ENCODE measurements around the gene GTF2IRD2. TPM values are rescaled to one million over a fixed set of nuclear protein-coding genes. Genes with fewer than 3 reads are reported as not detected.
"Not testable (repeated sequence)": the region's sequence is repeated elsewhere in the genome, so short reads cannot be mapped to it uniquely, and the experiment has no call there.

The GTF2IRD2 gene
- polyA plus RNA-seq, 1 of the 3 experiments (the other 2 are of a cell fraction), result 23.6 TPM

DNA sequence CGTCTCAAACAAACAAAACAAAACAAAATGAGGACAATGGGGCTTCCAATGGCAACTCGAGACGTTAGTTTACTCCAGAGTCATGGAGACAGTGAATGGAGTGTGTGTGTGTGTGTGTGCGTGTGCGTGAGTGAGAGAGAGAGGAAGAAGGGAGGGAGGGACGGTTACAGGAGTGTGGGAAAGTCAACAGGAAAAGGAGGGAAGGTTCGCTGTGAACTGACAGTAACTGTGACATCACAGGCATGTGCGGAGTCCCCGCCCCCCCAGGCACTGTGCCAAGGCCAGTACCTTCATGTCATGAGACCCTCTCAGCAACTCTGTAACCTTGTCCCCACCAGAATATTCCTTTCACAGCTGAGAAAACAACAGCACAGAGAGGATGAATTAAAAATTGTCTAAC, 30.7 kb upstream of the GTF2IRD2 start:
- H2AFZ ChIP-seq (ENCODE audit: low read depth); H3K4me1 ChIP-seq (ENCODE audit: control insufficient read depth in 1 of 2, insufficient read depth in 2 of 2, low read depth in 1 of 2, low read length in 1 of 2); DNase-seq; H3F3A ChIP-seq (replicated peaks; ENCODE audit: insufficient read depth); H3K4me2 ChIP-seq; H3K9me2 ChIP-seq; H4K20me1 ChIP-seq (ENCODE audit: insufficient read depth); POLR2A ChIA-PET; H3K4me3 ChIP-seq (ENCODE audit: low read depth in 2 of 2, low read length in 1 of 2); H3K9ac ChIP-seq; H3K36me3 ChIP-seq (replicated peaks in 1 of 2; ENCODE audit: control insufficient read depth in 1 of 2, insufficient read depth in 2 of 2, low read length in 1 of 2); CTCF ChIA-PET; H3K27me3 ChIP-seq (ENCODE audit: insufficient read depth); H3K79me2 ChIP-seq (ENCODE audit: insufficient read depth); H3K9me3 ChIP-seq; H3K27ac ChIP-seq (ENCODE audit: low read depth in 2 of 2, low read length in 1 of 2): not testable (repeated sequence)
- WGBS (ENCODE audit: low lambda C conversion rate), result 84% methylated on average over 8 of the region's 9 CpGs

DNA sequence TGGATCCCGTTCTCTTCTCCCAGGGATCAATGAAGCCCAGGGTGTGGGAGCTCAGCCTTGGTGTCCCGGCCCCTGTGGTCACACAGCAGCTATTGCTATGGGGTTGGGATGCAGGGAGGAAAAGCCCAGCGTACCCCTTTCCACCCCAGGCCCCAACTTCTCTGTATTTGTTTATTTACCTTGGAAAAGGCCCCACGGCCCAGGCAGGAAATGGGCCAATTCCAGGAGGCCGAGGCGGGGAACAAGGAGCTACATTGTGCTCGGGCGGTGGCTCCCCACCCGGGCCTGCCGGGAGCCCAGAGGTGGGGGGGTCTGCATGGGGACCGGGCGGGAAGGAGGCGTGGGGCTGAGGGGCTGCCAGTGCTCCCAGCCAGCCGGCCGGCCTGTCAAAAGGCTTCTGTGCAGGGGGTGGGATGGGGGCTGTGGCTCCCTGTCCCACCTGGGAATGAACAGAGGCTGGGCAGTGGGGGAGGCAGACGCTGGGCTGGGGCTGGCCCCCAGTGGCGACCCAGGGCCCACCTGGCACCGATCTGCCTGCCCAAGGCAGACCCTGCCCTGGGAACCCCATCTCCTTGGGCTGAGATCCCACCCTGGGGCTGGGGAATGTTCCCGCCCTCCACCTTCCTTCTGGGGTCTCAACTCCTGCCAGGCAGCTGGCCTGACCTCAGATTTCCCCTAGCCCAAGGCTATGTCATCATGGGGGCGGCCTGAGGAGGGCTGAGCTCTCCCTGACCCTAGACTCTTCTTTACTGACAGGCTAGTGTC, 23.5 kb upstream of the GTF2IRD2 start:
- H3K9ac ChIP-seq; H3K79me2 ChIP-seq (ENCODE audit: insufficient read depth); H3K4me1 ChIP-seq (ENCODE audit: control insufficient read depth in 1 of 2, insufficient read depth in 2 of 2, low read depth in 1 of 2, low read length in 1 of 2); H3K4me3 ChIP-seq (ENCODE audit: low read depth in 2 of 2, low read length in 1 of 2); DNase-seq; H3K4me2 ChIP-seq; CTCF ChIA-PET; H4K20me1 ChIP-seq (ENCODE audit: insufficient read depth); POLR2A ChIA-PET; H3K9me2 ChIP-seq; H3K27me3 ChIP-seq (ENCODE audit: insufficient read depth); H3F3A ChIP-seq (replicated peaks; ENCODE audit: insufficient read depth); H3K36me3 ChIP-seq (replicated peaks in 1 of 2; ENCODE audit: control insufficient read depth in 1 of 2, insufficient read depth in 2 of 2, low read length in 1 of 2); H3K9me3 ChIP-seq; H3K27ac ChIP-seq (ENCODE audit: low read depth in 2 of 2, low read length in 1 of 2); H2AFZ ChIP-seq (ENCODE audit: low read depth): not testable (repeated sequence)
- WGBS (ENCODE audit: low lambda C conversion rate), result 80% methylated on average over 9 of the region's 20 CpGs

DNA sequence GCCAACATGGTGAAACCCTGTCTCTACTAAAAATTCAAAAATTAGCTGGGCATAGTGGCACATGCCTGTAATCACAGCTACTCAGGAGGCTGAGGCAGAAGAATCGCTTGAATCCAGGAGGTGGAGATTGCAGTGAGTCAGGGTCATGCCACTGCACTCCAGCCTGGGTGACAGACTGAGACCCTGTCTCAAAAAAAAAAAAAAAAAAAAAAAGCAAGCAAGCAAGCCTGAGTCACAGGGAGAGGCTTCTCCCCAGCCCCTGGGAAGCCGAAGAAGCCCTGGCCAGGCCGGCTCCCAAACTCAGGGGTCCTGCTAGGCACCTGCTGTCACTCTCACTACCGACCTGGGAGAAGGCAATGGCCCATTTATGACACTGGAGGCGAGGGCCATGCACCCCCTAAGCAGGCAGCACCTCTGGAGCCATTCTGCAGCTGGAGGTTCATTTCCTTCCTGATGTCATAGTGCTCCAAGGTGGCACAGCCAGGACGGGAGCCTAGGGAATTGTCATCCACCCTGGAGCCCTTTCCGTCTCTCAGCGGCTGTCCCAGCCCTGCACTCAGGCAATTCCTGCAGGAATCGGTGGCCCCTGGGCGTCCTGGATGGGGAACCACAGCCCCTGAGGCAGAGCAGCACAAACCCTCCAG, 22.8 kb upstream of the GTF2IRD2 start:
- CTCF ChIA-PET; H3K9me2 ChIP-seq; H3K27ac ChIP-seq (ENCODE audit: low read depth in 2 of 2, low read length in 1 of 2); H3K4me1 ChIP-seq (ENCODE audit: control insufficient read depth in 1 of 2, insufficient read depth in 2 of 2, low read depth in 1 of 2, low read length in 1 of 2); H4K20me1 ChIP-seq (ENCODE audit: insufficient read depth); H3K4me2 ChIP-seq; POLR2A ChIA-PET; DNase-seq; H3F3A ChIP-seq (replicated peaks; ENCODE audit: insufficient read depth); H3K9me3 ChIP-seq; H3K9ac ChIP-seq; H3K4me3 ChIP-seq (ENCODE audit: low read depth in 2 of 2, low read length in 1 of 2); H3K36me3 ChIP-seq (replicated peaks in 1 of 2; ENCODE audit: control insufficient read depth in 1 of 2, insufficient read depth in 2 of 2, low read length in 1 of 2); H3K79me2 ChIP-seq (ENCODE audit: insufficient read depth); H2AFZ ChIP-seq (ENCODE audit: low read depth); H3K27me3 ChIP-seq (ENCODE audit: insufficient read depth): not testable (repeated sequence)
- 90% methylated on average over 5 of the region's 10 CpGs for WGBS (ENCODE audit: low lambda C conversion rate)

DNA sequence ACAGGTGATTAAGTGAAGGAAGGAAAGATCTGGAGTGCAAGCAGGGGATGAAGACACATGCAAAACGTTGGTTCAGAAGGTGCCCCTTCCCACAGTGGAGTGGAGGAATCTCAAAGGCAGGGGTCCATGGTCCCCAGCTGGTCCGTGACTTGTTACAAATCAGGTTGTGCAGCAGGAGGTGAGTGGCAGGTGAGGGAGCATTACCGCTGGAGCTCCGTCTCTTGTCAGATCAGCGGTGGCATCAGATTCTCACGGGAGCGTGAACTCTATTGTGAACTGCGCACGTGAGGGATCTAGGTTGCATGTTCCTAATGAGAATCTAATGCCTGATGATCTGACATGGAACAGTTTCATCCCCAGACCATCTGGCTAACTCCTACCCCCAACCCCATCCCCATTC, 21.1 kb upstream of the GTF2IRD2 start:
- H2AFZ ChIP-seq (ENCODE audit: low read depth); H3K36me3 ChIP-seq (replicated peaks in 1 of 2; ENCODE audit: control insufficient read depth in 1 of 2, insufficient read depth in 2 of 2, low read length in 1 of 2); H3K9me3 ChIP-seq; CTCF ChIA-PET; DNase-seq; H3K9ac ChIP-seq; H3K4me3 ChIP-seq (ENCODE audit: low read depth in 2 of 2, low read length in 1 of 2); H3K79me2 ChIP-seq (ENCODE audit: insufficient read depth); H4K20me1 ChIP-seq (ENCODE audit: insufficient read depth); H3K27me3 ChIP-seq (ENCODE audit: insufficient read depth); H3F3A ChIP-seq (replicated peaks; ENCODE audit: insufficient read depth); H3K27ac ChIP-seq (ENCODE audit: low read depth in 2 of 2, low read length in 1 of 2); POLR2A ChIA-PET; H3K4me1 ChIP-seq (ENCODE audit: control insufficient read depth in 1 of 2, insufficient read depth in 2 of 2, low read depth in 1 of 2, low read length in 1 of 2); H3K9me2 ChIP-seq; H3K4me2 ChIP-seq: not testable (repeated sequence)
- WGBS (ENCODE audit: low lambda C conversion rate), result 95% methylated on average over 9 of the region's 9 CpGs

GRCh38 chr7:74865777-74866176, 14.4 kb upstream of the GTF2IRD2 start:
- H3K27me3 ChIP-seq (ENCODE audit: insufficient read depth); H3K9me3 ChIP-seq; H3K4me1 ChIP-seq (ENCODE audit: control insufficient read depth in 1 of 2, insufficient read depth in 2 of 2, low read depth in 1 of 2, low read length in 1 of 2); H3K9me2 ChIP-seq; H3K36me3 ChIP-seq (replicated peaks in 1 of 2; ENCODE audit: control insufficient read depth in 1 of 2, insufficient read depth in 2 of 2, low read length in 1 of 2); H2AFZ ChIP-seq (ENCODE audit: low read depth); POLR2A ChIA-PET; DNase-seq; H3F3A ChIP-seq (replicated peaks; ENCODE audit: insufficient read depth); H3K9ac ChIP-seq; H3K4me2 ChIP-seq; H3K27ac ChIP-seq (ENCODE audit: low read depth in 2 of 2, low read length in 1 of 2); H3K4me3 ChIP-seq (ENCODE audit: low read depth in 2 of 2, low read length in 1 of 2); H3K79me2 ChIP-seq (ENCODE audit: insufficient read depth); CTCF ChIA-PET; H4K20me1 ChIP-seq (ENCODE audit: insufficient read depth): not testable (repeated sequence)
- 65% methylated on average over 8 of the region's 8 CpGs for WGBS (ENCODE audit: low lambda C conversion rate)

GRCh38 chr7:74849853-74850252, 1.6 kb downstream of the GTF2IRD2 start:
- H2AFZ ChIP-seq (ENCODE audit: low read depth); H4K20me1 ChIP-seq (ENCODE audit: insufficient read depth); H3K4me1 ChIP-seq (ENCODE audit: control insufficient read depth in 1 of 2, insufficient read depth in 2 of 2, low read depth in 1 of 2, low read length in 1 of 2); H3K79me2 ChIP-seq (ENCODE audit: insufficient read depth); H3K36me3 ChIP-seq (replicated peaks in 1 of 2; ENCODE audit: control insufficient read depth in 1 of 2, insufficient read depth in 2 of 2, low read length in 1 of 2); H3F3A ChIP-seq (replicated peaks; ENCODE audit: insufficient read depth); H3K9me3 ChIP-seq; H3K9ac ChIP-seq; H3K4me2 ChIP-seq; POLR2A ChIA-PET; H3K27me3 ChIP-seq (ENCODE audit: insufficient read depth); DNase-seq; CTCF ChIA-PET; H3K27ac ChIP-seq (ENCODE audit: low read depth in 2 of 2, low read length in 1 of 2); H3K4me3 ChIP-seq (ENCODE audit: low read depth in 2 of 2, low read length in 1 of 2); H3K9me2 ChIP-seq: not testable (repeated sequence)
- WGBS (ENCODE audit: low lambda C conversion rate), result no CpG with 5 or more reads among the region's 12 CpGs

Data from SK-N-SH (cell line).